ENCODE measurements around the gene MAN1B1.

GRCh38 chr9:137089232-137089947, 2.6 kb downstream of the MAN1B1 start:
- TF ChIP-seq, protein P1, sequence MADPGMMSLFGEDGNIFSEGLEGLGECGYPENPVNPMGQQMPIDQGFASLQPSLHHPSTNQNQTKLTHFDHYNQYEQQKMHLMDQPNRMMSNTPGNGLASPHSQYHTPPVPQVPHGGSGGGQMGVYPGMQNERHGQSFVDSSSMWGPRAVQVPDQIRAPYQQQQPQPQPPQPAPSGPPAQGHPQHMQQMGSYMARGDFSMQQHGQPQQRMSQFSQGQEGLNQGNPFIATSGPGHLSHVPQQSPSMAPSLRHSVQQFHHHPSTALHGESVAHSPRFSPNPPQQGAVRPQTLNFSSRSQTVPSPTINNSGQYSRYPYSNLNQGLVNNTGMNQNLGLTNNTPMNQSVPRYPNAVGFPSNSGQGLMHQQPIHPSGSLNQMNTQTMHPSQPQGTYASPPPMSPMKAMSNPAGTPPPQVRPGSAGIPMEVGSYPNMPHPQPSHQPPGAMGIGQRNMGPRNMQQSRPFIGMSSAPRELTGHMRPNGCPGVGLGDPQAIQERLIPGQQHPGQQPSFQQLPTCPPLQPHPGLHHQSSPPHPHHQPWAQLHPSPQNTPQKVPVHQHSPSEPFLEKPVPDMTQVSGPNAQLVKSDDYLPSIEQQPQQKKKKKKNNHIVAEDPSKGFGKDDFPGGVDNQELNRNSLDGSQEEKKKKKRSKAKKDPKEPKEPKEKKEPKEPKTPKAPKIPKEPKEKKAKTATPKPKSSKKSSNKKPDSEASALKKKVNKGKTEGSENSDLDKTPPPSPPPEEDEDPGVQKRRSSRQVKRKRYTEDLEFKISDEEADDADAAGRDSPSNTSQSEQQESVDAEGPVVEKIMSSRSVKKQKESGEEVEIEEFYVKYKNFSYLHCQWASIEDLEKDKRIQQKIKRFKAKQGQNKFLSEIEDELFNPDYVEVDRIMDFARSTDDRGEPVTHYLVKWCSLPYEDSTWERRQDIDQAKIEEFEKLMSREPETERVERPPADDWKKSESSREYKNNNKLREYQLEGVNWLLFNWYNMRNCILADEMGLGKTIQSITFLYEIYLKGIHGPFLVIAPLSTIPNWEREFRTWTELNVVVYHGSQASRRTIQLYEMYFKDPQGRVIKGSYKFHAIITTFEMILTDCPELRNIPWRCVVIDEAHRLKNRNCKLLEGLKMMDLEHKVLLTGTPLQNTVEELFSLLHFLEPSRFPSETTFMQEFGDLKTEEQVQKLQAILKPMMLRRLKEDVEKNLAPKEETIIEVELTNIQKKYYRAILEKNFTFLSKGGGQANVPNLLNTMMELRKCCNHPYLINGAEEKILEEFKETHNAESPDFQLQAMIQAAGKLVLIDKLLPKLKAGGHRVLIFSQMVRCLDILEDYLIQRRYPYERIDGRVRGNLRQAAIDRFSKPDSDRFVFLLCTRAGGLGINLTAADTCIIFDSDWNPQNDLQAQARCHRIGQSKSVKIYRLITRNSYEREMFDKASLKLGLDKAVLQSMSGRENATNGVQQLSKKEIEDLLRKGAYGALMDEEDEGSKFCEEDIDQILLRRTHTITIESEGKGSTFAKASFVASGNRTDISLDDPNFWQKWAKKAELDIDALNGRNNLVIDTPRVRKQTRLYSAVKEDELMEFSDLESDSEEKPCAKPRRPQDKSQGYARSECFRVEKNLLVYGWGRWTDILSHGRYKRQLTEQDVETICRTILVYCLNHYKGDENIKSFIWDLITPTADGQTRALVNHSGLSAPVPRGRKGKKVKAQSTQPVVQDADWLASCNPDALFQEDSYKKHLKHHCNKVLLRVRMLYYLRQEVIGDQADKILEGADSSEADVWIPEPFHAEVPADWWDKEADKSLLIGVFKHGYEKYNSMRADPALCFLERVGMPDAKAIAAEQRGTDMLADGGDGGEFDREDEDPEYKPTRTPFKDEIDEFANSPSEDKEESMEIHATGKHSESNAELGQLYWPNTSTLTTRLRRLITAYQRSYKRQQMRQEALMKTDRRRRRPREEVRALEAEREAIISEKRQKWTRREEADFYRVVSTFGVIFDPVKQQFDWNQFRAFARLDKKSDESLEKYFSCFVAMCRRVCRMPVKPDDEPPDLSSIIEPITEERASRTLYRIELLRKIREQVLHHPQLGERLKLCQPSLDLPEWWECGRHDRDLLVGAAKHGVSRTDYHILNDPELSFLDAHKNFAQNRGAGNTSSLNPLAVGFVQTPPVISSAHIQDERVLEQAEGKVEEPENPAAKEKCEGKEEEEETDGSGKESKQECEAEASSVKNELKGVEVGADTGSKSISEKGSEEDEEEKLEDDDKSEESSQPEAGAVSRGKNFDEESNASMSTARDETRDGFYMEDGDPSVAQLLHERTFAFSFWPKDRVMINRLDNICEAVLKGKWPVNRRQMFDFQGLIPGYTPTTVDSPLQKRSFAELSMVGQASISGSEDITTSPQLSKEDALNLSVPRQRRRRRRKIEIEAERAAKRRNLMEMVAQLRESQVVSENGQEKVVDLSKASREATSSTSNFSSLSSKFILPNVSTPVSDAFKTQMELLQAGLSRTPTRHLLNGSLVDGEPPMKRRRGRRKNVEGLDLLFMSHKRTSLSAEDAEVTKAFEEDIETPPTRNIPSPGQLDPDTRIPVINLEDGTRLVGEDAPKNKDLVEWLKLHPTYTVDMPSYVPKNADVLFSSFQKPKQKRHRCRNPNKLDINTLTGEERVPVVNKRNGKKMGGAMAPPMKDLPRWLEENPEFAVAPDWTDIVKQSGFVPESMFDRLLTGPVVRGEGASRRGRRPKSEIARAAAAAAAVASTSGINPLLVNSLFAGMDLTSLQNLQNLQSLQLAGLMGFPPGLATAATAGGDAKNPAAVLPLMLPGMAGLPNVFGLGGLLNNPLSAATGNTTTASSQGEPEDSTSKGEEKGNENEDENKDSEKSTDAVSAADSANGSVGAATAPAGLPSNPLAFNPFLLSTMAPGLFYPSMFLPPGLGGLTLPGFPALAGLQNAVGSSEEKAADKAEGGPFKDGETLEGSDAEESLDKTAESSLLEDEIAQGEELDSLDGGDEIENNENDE (IDR thresholded peaks at IDR 0.05; ENCODE audit: insufficient replicate concordance, low read length) = no peak
- TF ChIP-seq CBX5 (IDR thresholded peaks at IDR 0.05; ENCODE audit: low read depth, low read length) = no peak
- TF ChIP-seq, protein P2, sequence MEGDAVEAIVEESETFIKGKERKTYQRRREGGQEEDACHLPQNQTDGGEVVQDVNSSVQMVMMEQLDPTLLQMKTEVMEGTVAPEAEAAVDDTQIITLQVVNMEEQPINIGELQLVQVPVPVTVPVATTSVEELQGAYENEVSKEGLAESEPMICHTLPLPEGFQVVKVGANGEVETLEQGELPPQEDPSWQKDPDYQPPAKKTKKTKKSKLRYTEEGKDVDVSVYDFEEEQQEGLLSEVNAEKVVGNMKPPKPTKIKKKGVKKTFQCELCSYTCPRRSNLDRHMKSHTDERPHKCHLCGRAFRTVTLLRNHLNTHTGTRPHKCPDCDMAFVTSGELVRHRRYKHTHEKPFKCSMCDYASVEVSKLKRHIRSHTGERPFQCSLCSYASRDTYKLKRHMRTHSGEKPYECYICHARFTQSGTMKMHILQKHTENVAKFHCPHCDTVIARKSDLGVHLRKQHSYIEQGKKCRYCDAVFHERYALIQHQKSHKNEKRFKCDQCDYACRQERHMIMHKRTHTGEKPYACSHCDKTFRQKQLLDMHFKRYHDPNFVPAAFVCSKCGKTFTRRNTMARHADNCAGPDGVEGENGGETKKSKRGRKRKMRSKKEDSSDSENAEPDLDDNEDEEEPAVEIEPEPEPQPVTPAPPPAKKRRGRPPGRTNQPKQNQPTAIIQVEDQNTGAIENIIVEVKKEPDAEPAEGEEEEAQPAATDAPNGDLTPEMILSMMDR (IDR thresholded peaks at IDR 0.05; ENCODE audit: control extremely low read depth in 1 of 3, insufficient read depth in 1 of 3, low read depth in 1 of 3, low read length in 3 of 3) = no peak
- TF ChIP-seq SP1 (IDR thresholded peaks at IDR 0.05; ENCODE audit: low read depth, low read length) = no peak
- TF ChIP-seq EZH2 (IDR thresholded peaks at IDR 0.05; ENCODE audit: low read depth, low read length, severe bottlenecking) = no peak
- TF ChIP-seq SP2 (IDR thresholded peaks at IDR 0.05; ENCODE audit: low read length) = no peak
- no peak for TF ChIP-seq POLR2A (IDR thresholded peaks at IDR 0.05; ENCODE audit: control extremely low read depth in 1 of 2, low read depth in 2 of 2, low read length in 2 of 2)
- no peak for TF ChIP-seq USF2 (IDR thresholded peaks at IDR 0.05; ENCODE audit: low read length)
- TF ChIP-seq, protein P3, sequence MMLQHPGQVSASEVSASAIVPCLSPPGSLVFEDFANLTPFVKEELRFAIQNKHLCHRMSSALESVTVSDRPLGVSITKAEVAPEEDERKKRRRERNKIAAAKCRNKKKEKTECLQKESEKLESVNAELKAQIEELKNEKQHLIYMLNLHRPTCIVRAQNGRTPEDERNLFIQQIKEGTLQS (IDR thresholded peaks at IDR 0.05; ENCODE audit: insufficient read depth, low read depth, low read length) = no peak
- no peak for TF ChIP-seq JUND (IDR thresholded peaks at IDR 0.05; ENCODE audit: low read length)
